GM12873 (cell line): ENCODE data around the gene LRCH3.

Source experiments
- TF ChIP-seq, protein P1 (sequence below): IDR thresholded peaks from 2 replicates; pipeline ENCODE4 v1.5.1; 2012; ENCODE audit warnings: low read depth, mild to moderate bottlenecking, moderate library complexity, low read length, control low read depth; ENCODE audit not compliant: insufficient read depth; ENCODE audit errors: missing control alignments

LRCH3 gene

DNA sequence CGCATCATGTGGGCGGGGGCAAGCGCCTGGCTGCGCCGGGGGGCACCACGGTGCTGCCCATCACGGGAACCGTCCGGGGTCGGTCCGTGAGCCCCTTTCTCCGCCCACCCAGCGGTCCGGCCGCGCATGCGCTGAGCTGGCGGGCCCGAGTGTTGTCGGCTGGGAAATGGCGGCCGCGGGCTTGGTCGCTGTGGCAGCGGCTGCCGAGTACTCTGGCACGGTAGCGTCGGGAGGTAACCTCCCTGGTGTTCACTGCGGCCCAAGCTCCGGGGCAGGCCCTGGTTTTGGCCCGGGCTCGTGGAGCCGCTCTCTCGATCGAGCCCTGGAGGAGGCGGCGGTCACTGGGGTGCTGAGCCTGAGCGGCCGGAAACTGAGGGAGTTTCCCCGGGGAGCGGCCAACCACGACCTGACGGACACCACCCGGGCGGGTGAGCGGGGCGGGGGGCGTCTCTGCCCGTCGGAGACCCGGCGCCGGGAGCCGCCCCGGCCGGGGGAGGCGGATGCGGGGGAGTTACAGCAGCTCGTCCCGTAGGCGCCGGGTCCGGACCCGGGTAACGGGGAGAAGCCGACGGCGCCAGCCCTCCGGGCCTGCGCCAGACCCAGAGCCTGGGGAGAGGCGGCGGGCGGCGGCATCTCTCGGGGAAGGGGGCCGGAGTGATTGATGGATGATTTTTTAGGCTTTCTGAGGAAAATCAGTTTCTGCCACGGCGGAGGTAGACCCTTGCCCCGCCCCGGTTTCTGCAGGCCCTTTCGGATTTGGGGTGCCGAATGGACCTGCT is at the start of gene LRCH3:
LRCH3 (plus strand) TSS at position 142 of the 779 bp plus-strand sequence; CDS start at position 167, 25 bp downstream.
- TF ChIP-seq, protein P1, sequence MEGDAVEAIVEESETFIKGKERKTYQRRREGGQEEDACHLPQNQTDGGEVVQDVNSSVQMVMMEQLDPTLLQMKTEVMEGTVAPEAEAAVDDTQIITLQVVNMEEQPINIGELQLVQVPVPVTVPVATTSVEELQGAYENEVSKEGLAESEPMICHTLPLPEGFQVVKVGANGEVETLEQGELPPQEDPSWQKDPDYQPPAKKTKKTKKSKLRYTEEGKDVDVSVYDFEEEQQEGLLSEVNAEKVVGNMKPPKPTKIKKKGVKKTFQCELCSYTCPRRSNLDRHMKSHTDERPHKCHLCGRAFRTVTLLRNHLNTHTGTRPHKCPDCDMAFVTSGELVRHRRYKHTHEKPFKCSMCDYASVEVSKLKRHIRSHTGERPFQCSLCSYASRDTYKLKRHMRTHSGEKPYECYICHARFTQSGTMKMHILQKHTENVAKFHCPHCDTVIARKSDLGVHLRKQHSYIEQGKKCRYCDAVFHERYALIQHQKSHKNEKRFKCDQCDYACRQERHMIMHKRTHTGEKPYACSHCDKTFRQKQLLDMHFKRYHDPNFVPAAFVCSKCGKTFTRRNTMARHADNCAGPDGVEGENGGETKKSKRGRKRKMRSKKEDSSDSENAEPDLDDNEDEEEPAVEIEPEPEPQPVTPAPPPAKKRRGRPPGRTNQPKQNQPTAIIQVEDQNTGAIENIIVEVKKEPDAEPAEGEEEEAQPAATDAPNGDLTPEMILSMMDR = no peak

DNA sequence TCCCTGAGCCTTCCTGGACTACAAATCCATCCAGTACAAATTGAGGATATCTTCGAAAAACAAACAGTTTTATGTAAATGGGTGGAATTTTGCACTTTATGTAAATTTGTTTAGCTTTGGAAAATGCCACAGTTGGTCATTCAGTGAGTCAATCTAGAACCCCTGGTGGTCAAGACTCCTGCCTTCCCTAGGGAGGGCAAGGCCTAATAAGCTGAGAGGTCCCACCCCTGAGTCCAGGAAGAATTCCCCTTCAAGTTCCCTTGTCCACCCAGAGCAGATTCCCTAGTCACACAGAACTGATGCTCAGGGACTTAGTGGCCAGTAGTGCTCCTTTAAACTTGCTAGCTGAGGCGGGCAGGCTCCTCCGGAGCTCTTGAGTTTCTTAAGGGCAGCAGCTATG is 48.3 kb upstream of the LRCH3 start:
- TF ChIP-seq, protein P1 = no peak

DNA sequence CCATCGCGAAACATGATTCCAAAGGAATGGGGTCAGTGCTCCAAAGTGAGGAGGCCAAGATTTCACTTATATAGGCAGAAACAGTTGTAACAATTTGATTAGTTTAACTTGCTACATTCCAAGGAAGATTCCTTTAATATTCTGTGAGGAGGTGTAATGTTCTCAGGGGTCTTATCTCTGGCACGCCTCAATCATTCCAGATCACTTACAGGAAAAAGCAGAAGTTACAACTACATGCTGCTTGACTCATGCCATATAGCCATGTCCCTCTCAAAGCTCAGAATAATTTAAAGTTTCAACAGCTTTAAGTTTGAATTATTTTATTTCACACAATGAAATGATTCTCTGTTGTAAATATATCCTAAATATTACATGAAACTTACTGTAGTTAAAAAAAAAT is 44.8 kb upstream of the LRCH3 start:
- TF ChIP-seq, protein P1 = no peak

DNA sequence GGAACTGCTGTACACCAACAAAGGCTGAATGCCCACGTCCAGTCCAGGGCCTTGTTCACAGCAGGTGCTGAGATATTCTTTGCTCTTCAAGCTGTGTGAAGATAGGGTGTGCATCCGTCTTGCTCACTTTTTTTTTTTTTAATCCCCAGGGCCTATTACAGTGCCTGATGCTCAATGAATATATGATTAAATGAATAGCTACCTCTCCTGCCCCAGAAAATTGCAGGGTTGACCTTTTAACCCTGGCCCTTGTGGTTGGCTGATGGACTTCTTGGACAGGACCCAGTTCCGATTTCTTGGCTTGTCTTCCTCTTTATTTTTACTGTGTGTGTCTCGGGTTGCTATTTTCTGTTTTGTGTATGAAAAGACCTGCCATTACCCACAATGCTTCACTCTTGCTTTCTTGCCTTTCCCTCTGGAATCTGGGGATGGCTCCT is 44.2 kb upstream of the LRCH3 start:
- TF ChIP-seq, protein P1 = no peak

DNA sequence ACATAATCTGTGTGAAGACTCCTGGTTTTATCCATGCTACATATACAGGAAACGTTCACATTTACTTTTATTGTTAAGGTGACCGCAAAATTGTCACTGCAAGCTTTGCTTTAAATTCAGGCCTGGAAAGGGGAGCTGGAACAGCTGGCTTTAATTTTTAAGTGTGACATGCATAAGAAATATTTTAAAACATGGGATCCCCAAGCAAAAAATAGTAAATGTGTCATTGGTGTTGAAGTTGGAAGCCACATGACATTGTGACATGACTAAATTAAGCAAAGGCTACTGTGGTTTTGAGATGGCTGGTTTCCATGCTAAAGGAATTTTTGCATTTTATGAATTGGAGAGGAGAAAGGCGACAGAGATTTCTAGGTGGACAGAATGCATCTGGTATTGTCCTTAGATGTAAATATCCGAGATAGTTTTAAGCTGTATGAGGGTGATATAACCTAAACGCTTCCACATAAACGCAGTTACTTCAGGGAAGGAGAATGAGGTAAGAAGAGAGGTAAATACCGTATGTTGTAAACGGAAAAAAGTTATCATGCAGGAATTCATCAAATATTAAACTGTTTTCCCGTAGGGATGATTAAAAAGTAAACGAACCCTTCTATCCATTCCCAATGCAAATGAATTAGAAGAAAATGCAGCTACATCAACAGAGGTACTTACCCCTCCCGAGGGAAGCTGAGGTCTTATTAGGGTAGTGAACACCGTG is 42.3 kb upstream of the LRCH3 start:
- TF ChIP-seq, protein P1 = no peak

DNA sequence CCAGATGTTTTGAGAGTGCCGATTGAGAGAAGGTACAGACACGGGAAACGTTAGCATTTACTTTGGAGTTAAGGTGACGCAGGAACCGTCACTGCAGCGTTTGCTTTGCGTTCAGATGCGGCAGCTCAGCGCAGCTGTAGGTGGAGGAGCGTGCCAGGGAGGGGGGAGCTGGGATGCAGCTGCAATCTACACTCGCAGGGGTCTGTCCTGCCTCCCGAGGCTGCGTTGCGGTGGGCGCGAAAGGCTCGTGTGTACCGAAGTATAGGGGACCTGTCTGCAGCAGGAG is 41.8 kb upstream of the LRCH3 start:
- TF ChIP-seq, protein P1 = no peak

DNA sequence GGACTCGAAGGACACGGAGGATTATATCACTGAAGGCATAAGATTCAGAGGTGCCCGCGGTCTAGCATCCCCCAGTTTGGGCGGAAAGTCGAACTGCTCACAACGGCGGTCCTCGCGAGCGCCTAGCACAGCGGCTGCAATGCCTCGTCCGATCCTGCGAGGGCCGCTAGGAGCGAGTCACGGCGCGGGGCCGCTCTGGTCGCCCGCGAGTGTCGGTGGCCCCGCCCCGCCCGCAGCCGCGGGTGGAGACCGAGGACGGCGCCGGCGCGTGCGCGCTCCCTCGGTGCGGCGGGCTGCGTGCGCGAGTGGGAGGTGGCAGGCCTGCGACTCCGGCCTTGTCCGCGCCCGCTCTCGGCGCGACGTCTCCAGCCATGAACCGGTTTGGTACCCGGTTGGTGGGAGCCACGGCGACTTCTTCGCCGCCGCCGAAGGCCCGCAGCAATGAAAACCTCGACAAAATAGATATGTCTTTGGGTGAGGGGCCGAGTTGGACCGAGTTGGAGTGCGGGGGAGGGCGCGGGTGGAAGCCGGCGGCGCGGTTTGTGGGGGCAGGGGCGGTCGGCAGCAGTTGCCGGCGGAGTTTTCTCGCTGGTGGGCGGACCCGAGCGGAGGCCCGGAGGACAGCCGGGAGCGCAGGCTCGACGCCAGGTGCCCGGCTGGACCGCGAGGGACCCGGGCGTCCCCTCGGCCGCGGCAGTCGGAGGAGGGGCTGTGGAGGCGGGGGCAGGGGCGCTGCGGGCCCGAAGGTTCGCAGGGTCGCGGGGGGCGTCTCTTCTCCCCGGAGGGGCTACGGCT is 41.3 kb upstream of the LRCH3 start, which contains the start of gene FYTTD1:
FYTTD1 (plus strand) TSS at position 283 of the 795 bp plus-strand sequence; CDS start at position 372, 89 bp downstream.
- TF ChIP-seq, protein P1 = peak; percentile 61
